Measurements from ENCODE around the gene RNF149. TPM values are rescaled to one million over a fixed set of nuclear protein-coding genes. Genes with fewer than 3 reads are reported as not detected.

RNF149 gene
- total RNA-seq, 1 donor from 2014 or later: 15.6 TPM

GRCh38 chr2:101305035-101305434 is 3.5 kb downstream of the RNF149 start:
- no peak for DNase-seq (ENCODE audit: missing footprints)
- ATAC-seq: no peak
- intact Hi-C loops (cut with DNase I): loop anchor here (5.0 kb wide), 1 partner anchor 53 kb away; the partner anchor contains the start of gene CNOT11

GRCh38 chr2:101303688-101304087 is 4.8 kb downstream of the RNF149 start:
- ATAC-seq (no peak), DNase-seq (ENCODE audit: missing footprints) (no peak)
- intact Hi-C loops (cut with DNase I): no loop called here

GRCh38 chr2:101302016-101302415 is 6.5 kb downstream of the RNF149 start:
- ATAC-seq (no peak), DNase-seq (ENCODE audit: missing footprints) (no peak)
- intact Hi-C loops (cut with DNase I): no loop called here

- intact Hi-C loops (cut with DNase I): no loop called here
- DNase-seq (ENCODE audit: missing footprints): no peak
- ATAC-seq: no peak
These were observed 7.7 kb downstream of the RNF149 start for GRCh38 chr2:101300836-101301235.

GRCh38 chr2:101300164-101300563 is 8.3 kb downstream of the RNF149 start:
- DNase-seq (ENCODE audit: missing footprints) (no peak), ATAC-seq (no peak)
- intact Hi-C loops (cut with DNase I): no loop called here

- DNase-seq (ENCODE audit: missing footprints): no peak
- ATAC-seq: no peak
- intact Hi-C loops (cut with DNase I): no loop called here
These were observed 8.9 kb downstream of the RNF149 start for GRCh38 chr2:101299604-101300003.

GRCh38 chr2:101297383-101297782 is 11.1 kb downstream of the RNF149 start:
- no peak for ATAC-seq
- DNase-seq (ENCODE audit: missing footprints): no peak
- intact Hi-C loops (cut with DNase I): no loop called here

- DNase-seq (ENCODE audit: missing footprints): no peak
- ATAC-seq: no peak
- intact Hi-C loops (cut with DNase I): no loop called here
These were observed 12.1 kb downstream of the RNF149 start for GRCh38 chr2:101296371-101296770.

- no peak for DNase-seq (ENCODE audit: missing footprints)
- intact Hi-C loops (cut with DNase I): no loop called here
- no peak for ATAC-seq
These were observed 12.6 kb downstream of the RNF149 start for GRCh38 chr2:101295895-101296294.

- ATAC-seq: no peak
- no peak for DNase-seq (ENCODE audit: missing footprints)
- intact Hi-C loops (cut with DNase I): no loop called here
These were observed 13.6 kb downstream of the RNF149 start for GRCh38 chr2:101294861-101295260.

- no peak for ATAC-seq
- intact Hi-C loops (cut with DNase I): no loop called here
- DNase-seq (ENCODE audit: missing footprints): no peak
These were observed 15.0 kb downstream of the RNF149 start for GRCh38 chr2:101293544-101293943.

- intact Hi-C loops (cut with DNase I): no loop called here
- no peak for ATAC-seq
- no peak for DNase-seq (ENCODE audit: missing footprints)
These were observed 16.5 kb downstream of the RNF149 start for GRCh38 chr2:101291973-101292372.

GRCh38 chr2:101290711-101291110 is 17.8 kb downstream of the RNF149 start:
- intact Hi-C loops (cut with DNase I): no loop called here
- no peak for DNase-seq (ENCODE audit: missing footprints)
- no peak for ATAC-seq

- DNase-seq (ENCODE audit: missing footprints) (no peak), ATAC-seq (no peak)
- intact Hi-C loops (cut with DNase I): no loop called here
These were observed 21.2 kb downstream of the RNF149 start for GRCh38 chr2:101287303-101287702.

- DNase-seq (ENCODE audit: missing footprints) (no peak), ATAC-seq (no peak)
- intact Hi-C loops (cut with DNase I): no loop called here
These were observed 21.8 kb downstream of the RNF149 start for GRCh38 chr2:101286684-101287083.

- intact Hi-C loops (cut with DNase I): no loop called here
- ATAC-seq (no peak), DNase-seq (ENCODE audit: missing footprints) (no peak)
These were observed 25.5 kb downstream of the RNF149 start for GRCh38 chr2:101282980-101283379.

GRCh38 chr2:101281482-101281881 is 27.0 kb downstream of the RNF149 start:
- no peak for DNase-seq (ENCODE audit: missing footprints)
- no peak for ATAC-seq
- intact Hi-C loops (cut with DNase I): no loop called here

GRCh38 chr2:101278925-101279324 is 29.6 kb downstream of the RNF149 start:
- no peak for ATAC-seq
- intact Hi-C loops (cut with DNase I): no loop called here
- no peak for DNase-seq (ENCODE audit: missing footprints)

- ATAC-seq: no peak
- intact Hi-C loops (cut with DNase I): no loop called here
These were observed 31.4 kb downstream of the RNF149 start for GRCh38 chr2:101277111-101277510.

GRCh38 chr2:101274142-101274541 is 34.4 kb downstream of the RNF149 start:
- ATAC-seq: peak; percentile 10
- DNase-seq (ENCODE audit: missing footprints): no peak
- intact Hi-C loops (cut with DNase I): no loop called here

More at GRCh38 chr2:101277111-101277510, 31.4 kb downstream of the RNF149 start:
- DNase-seq (ENCODE audit: missing footprints): no peak

GRCh38 chr2:101273056-101273455 is 35.4 kb downstream of the RNF149 start:
- DNase-seq (ENCODE audit: missing footprints) (no peak), ATAC-seq (no peak)
- intact Hi-C loops (cut with DNase I): no loop called here

Data from Right ventricle myocardium inferior (tissue), 1 donor.